ENCODE data around the gene PLK3. TPM values are rescaled to one million over a fixed set of nuclear protein-coding genes. Genes with fewer than 3 reads are reported as not detected.

Gene PLK3
- total RNA-seq, 2 donors from 2014 or later, result 103 to 142 TPM

DNA sequence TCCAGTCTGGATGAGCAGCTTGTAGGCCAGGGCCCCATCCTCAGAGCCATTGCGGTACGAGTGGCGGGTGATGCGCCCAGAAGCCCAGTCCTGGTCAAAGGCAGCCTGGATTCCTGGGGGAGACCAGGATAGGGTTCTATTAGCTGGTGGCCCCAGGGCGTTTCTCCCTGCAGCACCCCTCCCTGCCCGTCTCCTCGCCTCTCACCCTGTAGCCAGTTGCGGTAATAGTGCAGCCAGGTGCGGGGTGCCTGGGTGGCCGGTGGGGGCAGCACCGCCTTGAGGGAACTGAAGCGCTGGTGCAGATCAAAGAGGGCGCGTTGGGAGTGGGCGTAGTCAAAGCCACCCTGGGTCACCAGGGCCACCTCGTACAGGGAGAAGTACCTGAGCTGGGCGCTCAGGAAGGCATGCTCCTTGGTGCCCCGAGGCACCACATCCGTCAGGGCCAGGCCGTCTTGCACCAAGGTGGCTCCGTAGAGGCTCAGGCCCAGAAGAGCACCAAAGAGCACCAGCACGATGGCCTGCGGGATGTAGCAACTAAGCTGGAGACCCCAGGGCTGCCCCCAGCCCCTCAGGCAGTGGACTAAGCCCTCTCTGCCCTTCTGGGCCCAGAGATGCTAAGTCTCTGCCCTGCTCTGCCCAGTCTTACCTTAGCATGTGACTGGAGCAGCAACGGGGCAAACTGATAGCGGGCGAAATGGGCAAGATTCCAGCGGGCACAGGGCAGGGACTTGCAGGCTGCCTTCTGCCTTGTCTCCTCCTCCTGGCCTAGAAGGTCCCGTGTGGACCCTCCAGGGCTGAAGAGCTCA, 27.2 kb downstream of the PLK3 start:
- Histone ChIP-seq H3K9me3 (no peaks in the 10 kb centered on the region), H3K27me3 (replicated peaks; ENCODE audit: insufficient read depth) (no peaks in the 10 kb centered on the region), H3K4me3 (no peak overlapping the region), H3K27ac (no peak overlapping the region), H3K4me1 (ENCODE audit: control insufficient read depth in 1 of 2, low read depth in 2 of 2) (no peaks in the 10 kb centered on the region), H3K36me3 (no peaks in the 10 kb centered on the region)
- DNase-seq (ENCODE audit: low spot score), result no peak
- ATAC-seq (ENCODE audit: insufficient number of reproducible peaks, low FRiP score, low read depth), result no peak
- TF ChIP-seq, protein P1, sequence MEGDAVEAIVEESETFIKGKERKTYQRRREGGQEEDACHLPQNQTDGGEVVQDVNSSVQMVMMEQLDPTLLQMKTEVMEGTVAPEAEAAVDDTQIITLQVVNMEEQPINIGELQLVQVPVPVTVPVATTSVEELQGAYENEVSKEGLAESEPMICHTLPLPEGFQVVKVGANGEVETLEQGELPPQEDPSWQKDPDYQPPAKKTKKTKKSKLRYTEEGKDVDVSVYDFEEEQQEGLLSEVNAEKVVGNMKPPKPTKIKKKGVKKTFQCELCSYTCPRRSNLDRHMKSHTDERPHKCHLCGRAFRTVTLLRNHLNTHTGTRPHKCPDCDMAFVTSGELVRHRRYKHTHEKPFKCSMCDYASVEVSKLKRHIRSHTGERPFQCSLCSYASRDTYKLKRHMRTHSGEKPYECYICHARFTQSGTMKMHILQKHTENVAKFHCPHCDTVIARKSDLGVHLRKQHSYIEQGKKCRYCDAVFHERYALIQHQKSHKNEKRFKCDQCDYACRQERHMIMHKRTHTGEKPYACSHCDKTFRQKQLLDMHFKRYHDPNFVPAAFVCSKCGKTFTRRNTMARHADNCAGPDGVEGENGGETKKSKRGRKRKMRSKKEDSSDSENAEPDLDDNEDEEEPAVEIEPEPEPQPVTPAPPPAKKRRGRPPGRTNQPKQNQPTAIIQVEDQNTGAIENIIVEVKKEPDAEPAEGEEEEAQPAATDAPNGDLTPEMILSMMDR (IDR thresholded peaks at IDR 0.05), result no peak

DNA sequence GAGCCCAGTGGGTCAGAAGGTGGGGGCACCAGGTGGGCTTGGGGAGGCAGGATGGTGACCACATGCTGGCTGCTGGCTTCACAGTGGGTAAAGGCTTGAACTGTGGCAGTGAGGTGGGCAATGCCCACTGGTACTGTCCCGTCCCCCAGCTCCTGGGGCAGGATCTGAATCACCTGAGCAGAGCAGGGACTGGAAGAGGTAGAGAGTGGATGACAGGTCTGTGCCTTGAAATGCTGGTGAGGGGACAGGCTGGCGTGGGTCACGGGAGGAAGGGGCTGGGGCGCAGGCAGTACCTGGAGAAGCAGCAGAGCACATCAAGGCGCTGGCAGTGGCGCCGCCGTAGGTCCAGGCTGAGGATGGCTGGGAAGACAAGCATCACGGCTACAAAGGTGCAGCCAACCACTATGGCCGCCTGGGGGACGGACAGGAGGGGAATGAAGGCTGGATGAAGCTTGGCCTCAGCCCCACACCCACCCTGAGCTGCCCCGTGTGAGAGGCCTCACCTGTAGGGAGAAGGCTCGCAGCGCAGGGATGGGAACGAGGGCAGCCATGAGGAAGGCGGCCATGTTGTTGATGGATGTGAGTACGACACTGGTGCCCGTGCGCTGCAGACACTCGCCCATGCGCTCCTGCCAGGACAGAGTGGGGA, 27.9 kb downstream of the PLK3 start:
- ATAC-seq (ENCODE audit: insufficient number of reproducible peaks, low FRiP score, low read depth), result no peak
- Histone ChIP-seq H3K4me1 (ENCODE audit: control insufficient read depth in 1 of 2, low read depth in 2 of 2) (no peaks in the 10 kb centered on the region), H3K27me3 (replicated peaks; ENCODE audit: insufficient read depth) (no peaks in the 10 kb centered on the region), H3K36me3 (no peaks in the 10 kb centered on the region), H3K4me3 (no peak overlapping the region), H3K9me3 (no peaks in the 10 kb centered on the region), H3K27ac (no peak overlapping the region)
- DNase-seq (ENCODE audit: low spot score), result no peak
- TF ChIP-seq, protein P1 (IDR thresholded peaks at IDR 0.05), result no peak

DNA sequence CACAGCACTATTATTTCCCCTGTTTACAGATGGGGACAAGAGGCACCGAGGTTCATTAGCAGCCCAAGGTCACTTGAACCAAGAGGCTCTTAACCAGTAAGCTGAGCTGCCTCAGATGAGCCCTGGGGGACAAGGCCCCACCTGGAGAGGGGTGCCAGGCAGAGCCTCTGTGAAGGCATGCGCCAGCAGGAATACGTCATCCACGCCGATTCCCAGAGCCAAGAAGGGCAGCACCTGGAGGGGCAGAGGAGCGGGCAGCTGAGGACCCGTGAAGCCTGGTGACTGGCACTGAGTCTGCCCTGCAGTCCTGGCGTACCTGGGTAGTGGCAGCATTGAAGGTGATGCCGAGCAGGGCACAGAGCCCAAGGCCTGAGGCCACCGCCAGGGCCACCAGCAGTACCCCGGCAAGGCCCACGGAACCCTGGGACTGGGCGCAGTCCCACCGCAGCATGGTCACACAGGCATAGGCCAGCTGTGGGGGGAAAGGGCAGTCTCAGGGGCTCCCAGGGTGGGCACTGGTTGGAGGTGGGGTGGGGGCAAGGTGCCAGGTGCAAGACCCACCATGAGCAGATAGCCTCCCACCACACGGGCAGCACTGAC, 28.8 kb downstream of the PLK3 start:
- Histone ChIP-seq H3K36me3 (no peaks in the 10 kb centered on the region), H3K9me3 (no peaks in the 10 kb centered on the region), H3K27me3 (replicated peaks; ENCODE audit: insufficient read depth) (no peaks in the 10 kb centered on the region), H3K27ac (no peak overlapping the region), H3K4me1 (ENCODE audit: control insufficient read depth in 1 of 2, low read depth in 2 of 2) (no peaks in the 10 kb centered on the region), H3K4me3 (no peak overlapping the region)
- DNase-seq (ENCODE audit: low spot score) (no peak), ATAC-seq (ENCODE audit: insufficient number of reproducible peaks, low FRiP score, low read depth) (no peak)
- TF ChIP-seq, protein P1 (IDR thresholded peaks at IDR 0.05), result no peak

DNA sequence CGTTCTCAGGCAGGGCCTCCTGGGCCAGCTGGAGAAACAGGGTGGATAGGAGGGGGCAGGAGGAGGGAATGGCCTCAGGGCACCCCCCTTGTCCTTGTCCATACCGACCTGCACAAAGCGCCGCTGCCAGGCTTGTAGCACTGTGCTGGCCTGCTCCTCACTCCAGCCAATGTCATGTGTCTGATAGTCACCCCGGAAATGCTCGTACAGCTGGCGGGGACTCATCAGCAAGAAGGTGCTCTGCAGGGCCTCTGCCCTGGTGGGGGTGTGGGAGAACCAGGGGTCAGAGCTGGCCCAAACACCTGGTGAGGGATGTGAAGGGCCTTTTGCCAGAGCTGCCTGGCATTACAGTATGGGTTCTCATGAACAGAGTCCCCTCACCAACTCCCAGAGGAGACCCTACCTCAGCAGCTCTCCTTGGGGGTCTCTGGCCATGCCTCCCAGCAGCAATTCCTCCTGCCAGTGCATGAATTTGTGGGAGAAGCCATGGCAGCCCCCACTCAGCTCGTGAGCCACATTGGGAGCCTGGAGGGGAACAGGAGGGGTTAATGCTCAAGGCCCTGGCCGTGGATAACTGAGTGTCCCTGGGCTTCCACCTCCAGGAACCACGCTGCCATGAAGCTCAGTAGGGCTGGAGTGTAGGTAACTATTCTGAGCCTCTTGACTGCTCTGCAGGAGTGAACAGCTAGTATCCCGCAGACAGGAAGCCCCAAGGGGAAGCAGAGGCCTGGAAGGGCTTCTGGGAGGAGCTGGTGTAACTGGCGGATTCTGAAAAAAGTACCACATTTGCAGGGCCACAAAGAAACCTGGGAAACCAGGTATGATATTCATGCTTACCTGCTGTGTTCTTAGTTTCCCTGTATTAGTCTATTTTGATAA, 29.6 kb downstream of the PLK3 start:
- DNase-seq (ENCODE audit: low spot score), result no peak
- Histone ChIP-seq H3K36me3 (no peaks in the 10 kb centered on the region), H3K9me3 (no peaks in the 10 kb centered on the region), H3K4me1 (ENCODE audit: control insufficient read depth in 1 of 2, low read depth in 2 of 2) (no peaks in the 10 kb centered on the region), H3K4me3 (no peak overlapping the region), H3K27me3 (replicated peaks; ENCODE audit: insufficient read depth) (no peaks in the 10 kb centered on the region), H3K27ac (no peak overlapping the region)
- TF ChIP-seq, protein P1 (IDR thresholded peaks at IDR 0.05), result no peak
- ATAC-seq (ENCODE audit: insufficient number of reproducible peaks, low FRiP score, low read depth), result no peak
